ENCODE results near the gene RASD2.

The RASD2 gene

DNA sequence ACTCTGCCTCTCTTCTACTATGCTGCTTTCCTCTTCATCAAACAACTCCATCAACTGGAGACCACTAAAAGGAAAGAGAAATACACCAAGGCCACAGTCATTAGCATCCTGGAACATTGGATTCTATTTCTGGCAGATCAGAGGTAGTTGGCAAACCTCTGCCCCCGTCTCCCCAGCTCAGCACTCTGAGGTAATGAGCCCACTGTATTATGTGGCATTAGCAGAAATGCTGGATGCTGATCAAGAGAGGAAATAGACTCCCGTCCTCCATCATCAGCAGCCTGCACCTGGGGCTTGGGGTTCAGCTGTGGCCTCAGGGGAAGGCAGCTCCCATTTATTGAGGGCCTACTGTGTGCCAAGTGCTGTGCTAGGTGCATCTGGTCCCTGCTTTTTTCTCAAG is 9.0 kb upstream of the RASD2 start:
- no peak for DNase-seq (ENCODE audit: low spot score)
- POLR2A ChIA-PET (ENCODE audit: low non-redundant PET): no interaction called here
- H3K27ac ChIP-seq: no peak overlapping the region
- TF ChIP-seq, protein P1, sequence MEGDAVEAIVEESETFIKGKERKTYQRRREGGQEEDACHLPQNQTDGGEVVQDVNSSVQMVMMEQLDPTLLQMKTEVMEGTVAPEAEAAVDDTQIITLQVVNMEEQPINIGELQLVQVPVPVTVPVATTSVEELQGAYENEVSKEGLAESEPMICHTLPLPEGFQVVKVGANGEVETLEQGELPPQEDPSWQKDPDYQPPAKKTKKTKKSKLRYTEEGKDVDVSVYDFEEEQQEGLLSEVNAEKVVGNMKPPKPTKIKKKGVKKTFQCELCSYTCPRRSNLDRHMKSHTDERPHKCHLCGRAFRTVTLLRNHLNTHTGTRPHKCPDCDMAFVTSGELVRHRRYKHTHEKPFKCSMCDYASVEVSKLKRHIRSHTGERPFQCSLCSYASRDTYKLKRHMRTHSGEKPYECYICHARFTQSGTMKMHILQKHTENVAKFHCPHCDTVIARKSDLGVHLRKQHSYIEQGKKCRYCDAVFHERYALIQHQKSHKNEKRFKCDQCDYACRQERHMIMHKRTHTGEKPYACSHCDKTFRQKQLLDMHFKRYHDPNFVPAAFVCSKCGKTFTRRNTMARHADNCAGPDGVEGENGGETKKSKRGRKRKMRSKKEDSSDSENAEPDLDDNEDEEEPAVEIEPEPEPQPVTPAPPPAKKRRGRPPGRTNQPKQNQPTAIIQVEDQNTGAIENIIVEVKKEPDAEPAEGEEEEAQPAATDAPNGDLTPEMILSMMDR (conservative IDR thresholded peaks at IDR 0.05; ENCODE audit: low read depth): no peak
- CTCF ChIA-PET: no interaction called here

- CTCF ChIA-PET: no interaction called here
- DNase-seq (ENCODE audit: low spot score): no peak
- TF ChIP-seq, protein P1 (conservative IDR thresholded peaks at IDR 0.05; ENCODE audit: low read depth): no peak
- POLR2A ChIA-PET (ENCODE audit: low non-redundant PET): no interaction called here
- H3K27ac ChIP-seq: no peak overlapping the region
These were observed 7.1 kb upstream of the RASD2 start for GRCh38 chr22:35533365-35534029.

DNA sequence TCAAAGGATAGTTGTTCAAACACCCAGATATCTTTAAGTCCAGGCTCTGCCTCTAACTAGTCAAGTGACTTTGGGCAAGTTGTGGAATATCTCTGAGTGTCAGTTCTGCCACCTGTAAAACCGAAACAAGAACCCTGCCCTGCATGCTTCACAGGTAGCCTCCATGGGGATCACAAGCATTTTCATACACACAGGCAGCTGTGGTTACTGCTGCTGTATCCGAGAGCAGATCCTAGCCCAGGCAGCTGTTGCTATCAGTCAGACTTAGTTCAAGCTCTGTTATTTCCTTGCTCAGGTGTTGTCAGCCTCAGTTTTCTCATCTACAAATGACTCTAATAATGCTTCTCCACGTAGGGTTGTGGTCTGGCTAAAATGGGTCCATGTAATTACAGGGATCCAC is 6.5 kb upstream of the RASD2 start:
- TF ChIP-seq, protein P1 (conservative IDR thresholded peaks at IDR 0.05; ENCODE audit: low read depth): no peak
- H3K27ac ChIP-seq: no peak overlapping the region
- ChIA-PET CTCF (no interaction called here), POLR2A (ENCODE audit: low non-redundant PET) (no interaction called here)
- DNase-seq (ENCODE audit: low spot score): no peak

DNA sequence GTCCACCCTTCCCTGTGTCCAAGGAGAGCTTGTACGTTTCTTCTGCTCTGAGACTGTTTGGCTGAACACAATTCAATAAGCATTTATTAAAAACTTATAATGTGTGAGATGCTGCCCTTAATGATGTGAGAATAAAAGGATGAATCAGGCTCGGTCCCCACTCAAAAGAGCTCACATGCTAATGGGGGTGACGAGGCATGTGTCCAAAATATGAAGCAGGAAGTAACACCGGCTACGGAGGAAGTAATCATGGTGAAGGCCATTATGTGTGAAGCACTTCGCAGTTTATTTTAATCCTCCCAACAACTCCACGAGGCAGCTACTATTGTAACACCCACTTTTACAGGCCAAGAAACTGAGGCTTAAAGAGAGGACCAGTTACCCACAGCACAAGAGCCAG is 3.4 kb upstream of the RASD2 start:
- no peak overlapping the region for H3K27ac ChIP-seq
- TF ChIP-seq, protein P1 (conservative IDR thresholded peaks at IDR 0.05; ENCODE audit: low read depth): no peak
- CTCF ChIA-PET: no interaction called here
- DNase-seq (ENCODE audit: low spot score): no peak
- POLR2A ChIA-PET (ENCODE audit: low non-redundant PET): no interaction called here

DNA sequence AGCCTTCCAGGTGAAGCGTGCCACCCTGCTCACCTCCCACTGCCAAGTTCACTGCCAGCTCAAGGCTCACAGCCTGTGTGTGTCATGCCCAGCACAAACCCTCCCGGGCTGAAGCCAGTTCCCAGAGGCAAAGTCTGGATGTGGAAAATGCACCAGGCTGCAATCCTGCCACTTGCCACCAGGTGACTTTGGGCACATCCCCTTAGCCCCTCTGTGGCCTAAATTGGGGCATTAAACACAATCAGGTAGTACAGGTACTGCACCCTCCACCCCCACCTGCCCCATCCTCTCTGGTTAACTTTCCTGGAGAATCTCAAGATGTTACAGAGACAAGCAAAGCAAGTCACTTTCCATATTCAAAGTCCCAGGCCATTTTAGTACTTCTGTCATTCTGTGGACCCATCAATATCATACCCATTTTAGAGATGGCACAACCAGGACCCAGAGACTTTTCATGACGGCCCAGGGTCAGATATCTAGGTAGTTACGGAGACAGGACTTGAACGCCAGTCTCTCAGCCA is 1.8 kb upstream of the RASD2 start:
- ChIA-PET CTCF (interaction anchor here (0.6 kb wide), 1 partner anchor 199 kb away, joined by 3 read pairs; no protein-coding TSS in a partner anchor), POLR2A (ENCODE audit: low non-redundant PET) (no interaction called here)
- H3K27ac ChIP-seq: no peak overlapping the region
- DNase-seq (ENCODE audit: low spot score): peak; percentile 21
- TF ChIP-seq, protein P1 (conservative IDR thresholded peaks at IDR 0.05; ENCODE audit: low read depth): peak; percentile 26; the same call in 1 of the 2 replicates

DNA sequence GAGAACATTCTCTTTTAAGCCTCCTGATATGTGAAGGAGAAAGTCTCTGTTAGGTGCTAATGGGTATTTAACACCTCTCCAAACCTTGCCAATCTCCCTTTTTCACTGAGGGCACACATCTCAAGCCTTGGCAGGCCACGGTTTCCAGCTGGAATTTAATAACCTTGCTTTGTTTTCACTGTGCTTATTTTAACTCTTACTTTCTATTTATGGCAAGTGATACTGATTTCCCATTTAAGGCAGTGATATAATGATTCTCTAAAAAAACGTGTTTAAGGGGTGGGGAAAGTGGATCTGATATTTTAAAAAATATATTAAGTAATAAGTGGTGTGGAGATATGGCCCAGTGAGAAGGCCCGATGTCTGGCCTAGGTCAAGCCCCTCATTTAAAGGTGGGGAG is 1.1 kb upstream of the RASD2 start:
- TF ChIP-seq, protein P1 (conservative IDR thresholded peaks at IDR 0.05; ENCODE audit: low read depth): no peak
- CTCF ChIA-PET: interaction anchor here (0.6 kb wide), 1 partner anchor 199 kb away, joined by 3 read pairs; no protein-coding TSS in a partner anchor
- no peak for DNase-seq (ENCODE audit: low spot score)
- H3K27ac ChIP-seq: peak overlapping the region; percentile 11; the same call in 1 of the 2 replicates
- POLR2A ChIA-PET (ENCODE audit: low non-redundant PET): no interaction called here
